OCI-LY7 (cell line): ENCODE measurements around the gene LIPT2.

Source experiments
- CTCF ChIP-seq: fragments of 200-600 bp; sonication (generic); conservative IDR thresholded peaks from 2 replicates; pipeline ENCODE4 v1.5.1; 2014; ENCODE audit warnings: mild to moderate bottlenecking, antibody characterized with exemption, low read length, moderate library complexity, mixed read lengths
- EZH2phosphoT487 ChIP-seq: fragments of 200-600 bp; sonication (generic); IDR thresholded peaks from 2 replicates; pipeline ENCODE4 v1.6.1; 2018; ENCODE audit warnings: low read depth, borderline replicate concordance, mild to moderate bottlenecking, mixed run types, antibody characterized with exemption, low read length, moderate library complexity, mixed read lengths

- TF ChIP-seq CTCF (no peak), EZH2phosphoT487 (no peak)
These were observed 27.6 kb upstream of the LIPT2 start for GRCh38 chr11:74520927-74521665.
